SK-N-MC (cell line): ENCODE results near the gene MPPED2.

Experiments used
- EZH2 ChIP-seq: fragments of 200-600 bp; sonication (generic); IDR thresholded peaks from one replicate; pipeline ENCODE4 v1.6.1; 2017; ENCODE audit warnings: antibody characterized with exemption
- FOXP2 ChIP-seq: optimal IDR thresholded peaks from 2 replicates; pipeline ENCODE3; 2011; ENCODE audit warnings: mild to moderate bottlenecking, moderate library complexity; ENCODE audit not compliant: insufficient read depth; ENCODE audit errors: extremely low read length, control extremely low read depth
- POLR2AphosphoS5 ChIP-seq: IDR thresholded peaks from 2 replicates; pipeline ENCODE4 v1.6.1; 2012; ENCODE audit warnings: mild to moderate bottlenecking, low read depth, low read length, borderline replicate concordance

DNA sequence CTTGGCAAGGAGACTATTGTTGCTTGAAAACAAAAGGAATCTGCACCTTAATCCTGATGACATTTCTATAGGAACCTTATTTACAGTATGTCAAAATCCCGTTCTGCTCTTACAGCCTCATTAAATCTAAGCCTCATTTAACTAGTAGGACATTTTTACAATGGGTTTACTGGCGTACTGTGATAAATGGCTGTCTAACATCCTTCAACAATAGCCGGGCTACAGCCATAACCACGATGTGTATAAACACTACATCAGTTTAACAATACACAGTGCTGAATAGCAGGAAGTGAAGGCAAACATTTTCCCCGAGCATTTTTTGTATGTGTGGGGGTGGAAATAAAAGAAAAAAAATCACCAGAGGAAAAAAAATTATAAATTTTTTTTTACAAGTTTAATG is 132.0 kb downstream of the MPPED2 start:
- TF ChIP-seq EZH2: no peak
- no peak for TF ChIP-seq POLR2AphosphoS5
- no peak for TF ChIP-seq FOXP2
